ENCODE measurements around the gene GNGT1.

The GNGT1 gene

GRCh38 chr7:93944673-93945072 lies 38.3 kb downstream of the GNGT1 start:
- no peak for DNase-seq

GRCh38 chr7:93945083-93945482 lies 38.7 kb downstream of the GNGT1 start:
- no peak for DNase-seq

- DNase-seq, result no peak
These were observed 39.6 kb downstream of the GNGT1 start for GRCh38 chr7:93945756-93946535.

GRCh38 chr7:93948106-93948505 lies 41.7 kb downstream of the GNGT1 start:
- DNase-seq, result no peak

- no peak for DNase-seq
These were observed 42.5 kb downstream of the GNGT1 start for GRCh38 chr7:93948873-93949272.

- no peak for DNase-seq
These were observed 43.1 kb downstream of the GNGT1 start for GRCh38 chr7:93949423-93949822.

GRCh38 chr7:93955304-93955703 lies 48.9 kb downstream of the GNGT1 start:
- DNase-seq, result no peak

GRCh38 chr7:93957767-93958166 lies 51.4 kb downstream of the GNGT1 start:
- DNase-seq, result no peak

- no peak for DNase-seq
These were observed 51.8 kb downstream of the GNGT1 start for GRCh38 chr7:93958216-93958615.

GRCh38 chr7:93958651-93959050 lies 52.3 kb downstream of the GNGT1 start:
- DNase-seq, result no peak
